Right ventricle myocardium inferior (tissue), 1 donor: ENCODE data around the gene SARDH. TPM values are rescaled to one million over a fixed set of nuclear protein-coding genes. Genes with fewer than 3 reads are reported as not detected.
"Not testable (repeated sequence)": the region's sequence is repeated elsewhere in the genome, so short reads cannot be mapped to it uniquely, and the experiment has no call there.

Experiments used
- ATAC-seq: fragments of 200-7000 bp; cut with Tn5 transposase; one replicate; pipeline ENCODE4 v1.9.1; 2020; ENCODE audit warnings: mild to moderate bottlenecking, moderate library complexity
- DNase-seq: peaks from one replicate; pipeline ENCODE4 v3.0.0; 2021; ENCODE audit errors: missing footprints
- intact Hi-C: fragments of 100-400 bp; cut with DNase I; formaldehyde crosslinking; loops from one replicate; pipeline ENCODE4 v1.11.0; 2022
- total RNA-seq: library from RNA; stranded (reverse); fragmentation: NEBNext Ultra II Directional; extraction: Animal tissue kit (Norgen Biotek cat#: 25700); gene quantifications from one replicate; pipeline ENCODE4 v1.2.1, GENCODE V29; 2021
- donor health status: DM: no; HTN: yes; CAD: no; lungs with severe emphysema.

SARDH gene
- total RNA-seq, 1 donor from 2014 or later = 0.41 TPM

- ATAC-seq (no peak), DNase-seq (peak; percentile 35)
- intact Hi-C loops = no loop called here
Observed at GRCh38 chr9:133635098-133635497, 103.1 kb downstream of the SARDH start.

GRCh38 chr9:133634081-133634691 is 104.0 kb downstream of the SARDH start:
- DNase-seq (peak; percentile 53), ATAC-seq (no peak)

GRCh38 chr9:133633681-133634080 is 104.5 kb downstream of the SARDH start:
- intact Hi-C loops = no loop called here
- DNase-seq = peak; percentile 37

More at GRCh38 chr9:133634081-133634691, 104.0 kb downstream of the SARDH start:
- intact Hi-C loops = no loop called here

DNA sequence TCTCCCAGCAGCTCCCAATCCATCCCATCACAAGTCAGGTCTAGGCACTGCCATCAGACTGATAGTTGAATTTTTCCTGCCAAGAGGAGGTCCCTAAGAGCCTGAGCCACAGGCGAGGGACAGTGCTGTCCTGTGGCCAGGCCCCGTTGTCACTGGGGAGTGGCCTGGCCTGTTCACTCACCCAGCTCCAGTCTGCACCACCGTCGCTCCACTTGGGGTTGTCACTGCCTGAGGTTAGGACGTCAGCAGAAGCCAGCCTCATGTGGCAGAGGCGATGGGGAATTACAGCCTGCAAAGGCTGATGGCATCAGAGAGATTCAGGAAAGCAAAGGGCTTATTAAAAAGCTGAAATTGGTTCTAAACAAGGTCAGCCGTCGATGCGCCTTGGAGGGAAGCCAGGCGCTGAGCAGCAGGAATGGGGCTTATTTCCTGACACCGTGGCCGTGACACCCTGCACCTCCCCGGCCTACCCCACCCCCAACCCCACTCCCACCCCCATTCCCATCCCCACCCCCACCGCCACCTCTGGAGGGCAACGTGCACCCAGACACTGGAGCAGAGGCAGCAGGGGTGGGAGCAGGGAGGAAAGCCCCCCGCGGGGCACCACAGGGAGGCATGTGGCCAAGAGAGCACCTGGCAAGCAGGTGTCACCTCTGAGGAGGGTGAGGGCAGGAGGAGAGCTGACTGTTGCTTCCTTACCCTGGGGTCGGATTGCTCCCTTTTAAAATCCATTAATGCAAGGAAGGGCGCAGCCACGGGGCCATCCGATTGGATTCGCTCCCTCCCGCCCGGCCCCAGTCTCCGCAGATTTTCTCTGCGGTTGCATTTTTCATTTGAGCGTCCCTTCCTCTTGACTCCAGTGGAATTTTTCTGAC is 105.1 kb downstream of the SARDH start:
- DNase-seq = peak; percentile 31
- no peak for ATAC-seq

More at GRCh38 chr9:133633681-133634080, 104.5 kb downstream of the SARDH start:
- ATAC-seq = no peak

GRCh38 chr9:133631111-133631510 is 107.0 kb downstream of the SARDH start:
- ATAC-seq = no peak
- intact Hi-C loops = no loop called here
- DNase-seq = peak; percentile 54

More for the DNA sequence above, 105.1 kb downstream of the SARDH start:
- intact Hi-C loops = no loop called here

DNA sequence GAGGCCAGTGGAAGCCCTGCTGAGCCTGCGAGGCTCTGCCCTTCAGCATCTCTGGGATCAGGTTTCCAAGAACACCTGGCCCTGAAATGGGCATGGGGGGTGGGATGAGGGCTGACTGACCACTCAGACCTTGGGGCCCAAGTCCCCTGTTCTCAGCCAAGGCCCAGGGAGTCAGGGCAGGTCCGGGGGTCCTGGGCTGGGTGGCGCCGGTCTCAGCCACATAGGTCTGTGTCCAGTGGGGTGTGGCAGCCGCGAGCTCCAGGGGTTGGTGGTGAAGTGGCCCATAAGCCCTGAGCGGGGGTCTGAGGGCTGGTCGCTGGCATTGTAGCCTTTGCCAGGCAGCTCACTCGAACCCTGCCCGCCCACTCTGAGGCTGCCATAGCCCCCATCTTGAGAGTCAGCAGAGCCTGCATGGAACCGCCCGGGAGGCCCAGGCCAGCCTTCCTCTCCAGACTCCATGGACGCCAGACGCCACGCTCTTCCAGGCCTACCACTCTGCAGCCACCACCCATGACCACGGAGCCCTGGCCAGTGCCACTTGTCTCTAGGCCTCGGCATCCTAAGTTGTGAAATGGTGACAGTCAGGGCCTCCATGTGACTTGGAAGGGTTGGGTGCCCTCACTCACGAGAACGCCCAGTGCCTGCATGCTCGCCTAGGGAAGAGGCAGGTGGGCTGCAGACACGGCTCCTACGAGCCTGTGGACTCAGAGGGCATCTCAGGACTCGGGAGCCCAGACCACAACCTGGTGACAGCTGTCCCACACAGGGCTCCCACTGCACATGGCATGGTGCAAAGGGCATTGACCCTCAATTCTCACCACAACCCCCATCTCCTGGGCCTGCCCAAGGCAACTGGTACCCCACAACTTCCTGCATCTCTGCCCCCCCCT is 108.7 kb downstream of the SARDH start:
- intact Hi-C loops = no loop called here
- DNase-seq = peak; percentile 54

DNA sequence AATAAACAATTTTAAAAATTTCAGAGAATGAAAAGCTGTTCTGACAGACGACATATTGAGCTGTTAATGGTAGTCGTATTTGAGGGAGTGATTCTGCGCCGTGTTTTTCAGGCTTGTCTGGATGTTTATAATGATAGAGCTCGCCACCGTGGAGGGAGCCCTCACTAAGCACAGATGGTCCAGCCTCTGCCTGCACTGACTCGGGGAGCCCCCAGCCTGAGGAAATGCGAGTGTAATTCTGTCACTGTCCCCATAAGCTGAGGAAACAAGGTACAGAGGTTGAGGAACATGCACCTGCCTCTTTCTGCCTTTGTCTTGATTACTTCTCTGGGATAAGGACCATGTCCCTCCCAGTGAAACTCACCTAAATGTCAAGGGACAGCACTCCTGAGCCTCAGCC is 109.4 kb downstream of the SARDH start:
- intact Hi-C loops = no loop called here
- peak; percentile 15 for DNase-seq
- no peak for ATAC-seq

More for the DNA sequence above, 108.7 kb downstream of the SARDH start:
- no peak for ATAC-seq

DNA sequence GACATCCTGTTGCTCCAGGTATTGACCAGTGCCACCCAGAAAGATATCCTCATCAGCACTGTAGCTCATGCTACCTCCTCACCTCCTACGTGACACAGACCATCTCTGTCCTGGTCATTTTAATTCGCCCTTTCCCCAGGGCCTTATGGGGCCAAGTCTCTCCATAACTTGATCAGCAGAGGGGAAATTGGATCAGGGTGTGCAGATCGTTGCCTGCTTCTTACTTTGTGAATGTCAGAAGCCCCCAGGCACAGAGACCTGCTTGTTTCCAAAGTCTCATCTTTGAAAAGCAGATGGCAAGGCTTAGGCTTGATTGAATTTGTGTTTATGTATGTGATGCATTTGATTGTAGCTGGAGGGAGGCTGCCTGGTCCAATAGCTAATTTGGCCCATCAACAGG is 110.8 kb downstream of the SARDH start:
- intact Hi-C loops = no loop called here
- DNase-seq (no peak), ATAC-seq (no peak)

GRCh38 chr9:133626008-133626407 is 112.1 kb downstream of the SARDH start:
- ATAC-seq, intact Hi-C loops: not testable (repeated sequence)

DNA sequence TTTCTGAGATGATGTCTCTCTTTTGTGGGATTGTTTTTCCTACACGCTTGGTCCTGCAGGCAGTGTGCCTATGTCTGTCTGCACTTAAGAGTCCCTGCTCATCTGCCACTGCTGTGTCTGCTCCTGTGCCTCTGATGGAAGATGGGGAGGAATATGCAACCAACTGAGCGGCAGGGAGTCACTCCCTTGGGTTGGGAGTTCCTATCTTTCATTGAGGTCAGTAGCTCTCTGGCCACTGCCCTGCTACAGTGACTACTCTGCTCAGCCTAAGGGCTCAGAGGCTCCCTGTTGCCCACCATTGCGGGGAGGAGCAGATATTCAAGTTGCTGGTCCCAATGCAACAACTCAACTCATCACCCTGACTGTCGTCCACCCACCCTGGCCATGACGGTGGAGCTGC is 115.6 kb downstream of the SARDH start:
- peak; percentile 26 for DNase-seq
- ATAC-seq = no peak
- intact Hi-C loops = no loop called here

More at GRCh38 chr9:133626008-133626407, 112.1 kb downstream of the SARDH start:
- not testable (repeated sequence) for DNase-seq

DNA sequence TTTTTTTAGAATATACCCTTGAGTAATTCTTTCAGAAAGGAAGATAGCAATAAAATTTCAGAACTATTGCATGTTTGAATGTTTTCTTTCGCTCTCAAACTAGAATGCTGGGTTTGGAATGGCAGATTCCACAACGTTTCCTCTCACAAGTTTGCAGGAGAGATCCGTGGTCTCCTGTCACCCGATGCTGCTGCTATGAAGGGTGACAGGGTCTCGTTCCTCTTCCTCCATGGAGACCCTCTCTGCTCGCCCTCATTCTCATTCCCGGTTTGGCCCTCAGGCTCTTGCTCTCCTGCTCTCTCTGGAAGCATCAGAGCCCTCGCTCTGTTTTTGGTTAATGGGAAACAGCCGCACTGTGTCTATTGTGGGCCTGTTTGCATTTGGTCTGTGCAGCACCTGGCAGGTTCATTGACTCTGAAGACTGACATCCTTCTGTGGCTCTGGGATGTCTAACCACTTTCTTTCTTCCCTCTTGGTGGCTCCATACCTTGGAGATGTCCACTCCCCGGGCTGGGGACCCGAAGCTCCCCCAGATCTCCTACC is 116.4 kb downstream of the SARDH start:
- ATAC-seq (no peak), DNase-seq (peak; percentile 6)
- intact Hi-C loops = no loop called here

GRCh38 chr9:133619791-133620190 is 118.4 kb downstream of the SARDH start:
- DNase-seq = peak; percentile 11
- intact Hi-C loops = no loop called here
- no peak for ATAC-seq

DNA sequence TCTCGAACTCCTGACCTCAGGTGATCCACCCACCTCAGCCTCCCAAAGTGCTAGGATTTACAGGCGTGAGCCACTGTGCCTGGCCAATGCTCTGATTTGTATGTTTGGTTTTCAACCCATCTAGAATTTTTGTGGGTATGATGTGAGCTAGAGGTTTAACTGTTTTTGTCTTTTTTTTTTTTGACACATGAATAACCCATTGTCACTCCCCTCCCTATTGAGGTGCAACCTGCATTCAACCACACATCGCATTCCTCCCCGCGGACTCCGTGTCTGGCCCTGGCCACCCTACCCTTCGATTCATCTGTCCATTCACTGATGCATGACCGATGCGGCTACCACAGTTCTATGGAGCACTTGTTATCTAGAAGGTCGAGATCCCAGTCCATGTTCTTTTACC is 119.4 kb downstream of the SARDH start:
- intact Hi-C loops = no loop called here
- no peak for ATAC-seq
- no peak for DNase-seq

DNA sequence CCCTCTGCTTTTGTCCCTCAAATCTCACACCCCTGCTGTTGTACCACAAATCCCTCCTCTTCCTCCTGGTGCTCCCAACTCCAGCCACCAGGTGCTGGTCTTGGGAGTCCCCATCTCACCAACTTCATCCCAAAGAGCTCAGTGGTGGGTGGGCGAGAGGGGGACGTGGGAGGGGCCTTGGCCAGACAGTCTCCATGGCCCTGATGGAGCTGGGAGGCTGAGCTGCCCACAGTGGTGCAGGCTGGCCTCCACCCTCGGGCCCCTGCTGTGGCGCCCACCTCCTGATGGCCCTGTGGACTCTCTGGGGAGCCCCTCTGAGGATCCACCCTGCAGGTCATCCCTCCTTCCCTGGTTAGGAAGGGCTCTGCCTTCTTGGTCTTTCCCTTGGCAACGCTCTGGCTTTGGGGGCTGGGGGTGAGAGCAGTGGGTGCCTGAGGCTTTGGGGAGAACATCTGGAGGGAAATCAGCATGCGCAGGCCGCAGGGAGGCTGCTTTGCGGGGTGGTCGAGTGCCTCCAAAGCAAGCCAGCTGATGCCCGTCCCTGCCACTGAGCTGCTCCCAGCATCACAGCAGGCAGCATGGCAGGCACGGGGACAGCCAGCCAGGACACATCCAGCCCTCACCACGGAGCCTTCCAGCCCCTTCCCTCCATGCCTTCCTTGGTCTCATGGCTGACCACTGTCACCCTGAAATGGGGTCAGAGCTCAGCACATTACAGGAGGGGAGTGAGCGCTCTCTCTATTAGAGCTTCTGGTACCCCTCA is 121.3 kb downstream of the SARDH start:
- DNase-seq (peak; percentile 25), ATAC-seq (no peak)
- intact Hi-C loops = no loop called here

DNA sequence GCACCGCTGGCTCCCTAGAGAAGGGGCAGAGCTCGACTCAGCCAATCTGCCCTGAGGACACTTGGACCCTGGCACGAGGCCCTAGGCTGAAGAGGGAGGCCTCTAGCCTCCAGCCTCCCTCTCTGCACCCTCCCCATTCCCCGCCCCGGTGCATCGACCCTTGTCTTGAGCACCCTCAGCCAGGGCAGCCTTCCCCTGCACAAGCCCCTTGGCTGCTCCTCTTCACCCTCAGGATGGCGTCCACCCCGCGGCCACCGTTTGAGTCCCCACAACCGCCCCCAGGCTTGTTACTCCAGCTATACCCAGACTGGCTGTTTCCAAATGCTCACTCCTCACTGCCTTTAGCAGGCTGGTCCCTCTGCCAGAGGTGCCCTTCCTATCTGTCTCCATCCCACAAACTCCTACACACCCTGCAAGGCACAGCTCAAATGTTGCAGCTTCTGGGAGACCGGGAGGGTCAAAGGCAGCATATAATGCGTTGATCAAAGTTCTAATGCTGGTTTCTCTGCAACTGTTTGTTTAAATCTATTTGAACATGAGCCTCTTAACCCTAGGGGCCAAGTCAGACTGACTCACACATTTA is 122.5 kb downstream of the SARDH start:
- DNase-seq (peak; percentile 51), ATAC-seq (no peak)
- intact Hi-C loops = no loop called here

DNA sequence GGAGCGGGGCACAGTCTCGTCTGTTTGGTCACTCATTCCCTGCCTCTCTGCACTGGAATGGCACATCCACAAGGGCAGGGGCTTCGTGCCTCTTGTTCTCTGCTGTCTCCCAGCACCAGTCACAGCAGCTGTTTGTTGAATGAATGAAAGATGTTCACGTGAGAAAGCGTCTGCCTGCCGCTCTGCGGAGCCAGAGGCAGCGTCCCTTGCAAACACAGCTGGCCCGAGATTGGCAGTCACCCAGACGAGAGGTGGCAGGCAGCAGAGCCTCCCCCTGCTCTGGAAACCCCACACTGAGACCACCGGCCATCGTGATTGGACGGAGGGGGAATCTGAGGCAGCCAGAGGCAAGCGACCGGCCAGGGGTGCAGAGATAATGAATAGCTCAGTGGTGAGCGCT is 123.0 kb downstream of the SARDH start:
- DNase-seq = peak; percentile 64
- intact Hi-C loops = no loop called here
- no peak for ATAC-seq

- intact Hi-C loops = no loop called here
- ATAC-seq (no peak), DNase-seq (peak; percentile 2)
Observed at GRCh38 chr9:133614678-133615077, 123.5 kb downstream of the SARDH start.

GRCh38 chr9:133614056-133614455 is 124.1 kb downstream of the SARDH start:
- intact Hi-C loops = no loop called here
- DNase-seq (no peak), ATAC-seq (no peak)
